ENCODE measurements around the gene RBMS1.
A peak's percentile ranks its signal among the peaks of the same experiment; 100 is the strongest.

RBMS1 gene

GRCh38 chr2:160492401-160493226 lies 993 bp downstream of the RBMS1 start:
- Histone ChIP-seq H4K20me1 (ENCODE audit: control insufficient read depth, insufficient read depth, low read depth, low read length) (no peaks in the 10 kb centered on the region), H3K4me2 (ENCODE audit: low read length) (peak overlapping the region; percentile 70), H3K27me3 (ENCODE audit: control insufficient read depth, low read length) (peaks cover 62% of the 10 kb centered on the region), H3K4me1 (ENCODE audit: control insufficient read depth, low read length) (no peaks in the 10 kb centered on the region), H3K9me3 (ENCODE audit: control insufficient read depth, insufficient read depth, low read length) (no peaks in the 10 kb centered on the region), H3K36me3 (ENCODE audit: control insufficient read depth, low read length) (no peaks in the 10 kb centered on the region), H3K27ac (ENCODE audit: low read depth, low read length) (no peak overlapping the region), H3K79me2 (ENCODE audit: control insufficient read depth, low read length) (no peaks in the 10 kb centered on the region), H3K4me3 (ENCODE audit: low read length) (peak overlapping the region; percentile 55), H3F3A (ENCODE audit: control insufficient read depth, insufficient read depth) (no peaks in the 10 kb centered on the region), H3K9me2 (replicated peaks; ENCODE audit: control insufficient read depth, low read length) (no peaks in the 10 kb centered on the region)
- no peak for TF ChIP-seq CTCF (IDR thresholded peaks at IDR 0.05; ENCODE audit: low read depth, low read length, poor library complexity, severe bottlenecking)
- TF ChIP-seq EZH2phosphoT487 (IDR thresholded peaks at IDR 0.05; ENCODE audit: borderline replicate concordance, low read length): no peak; the same call in 1 of the 2 replicates

GRCh38 chr2:160491911-160492371 lies 1.7 kb downstream of the RBMS1 start:
- no peaks in the 10 kb centered on the region for H3K9me3 ChIP-seq (ENCODE audit: control insufficient read depth, insufficient read depth, low read length)
- peaks cover 61% of the 10 kb centered on the region for H3K27me3 ChIP-seq (ENCODE audit: control insufficient read depth, low read length)
- no peak overlapping the region for H3K4me3 ChIP-seq (ENCODE audit: low read length)
- no peaks in the 10 kb centered on the region for H3K4me1 ChIP-seq (ENCODE audit: control insufficient read depth, low read length)
- H3K4me2 ChIP-seq (ENCODE audit: low read length): no peak overlapping the region
- H3K27ac ChIP-seq (ENCODE audit: low read depth, low read length): no peak overlapping the region
- H3K79me2 ChIP-seq (ENCODE audit: control insufficient read depth, low read length): no peaks in the 10 kb centered on the region
- no peaks in the 10 kb centered on the region for H4K20me1 ChIP-seq (ENCODE audit: control insufficient read depth, insufficient read depth, low read depth, low read length)
- no peaks in the 10 kb centered on the region for H3F3A ChIP-seq (ENCODE audit: control insufficient read depth, insufficient read depth)
- no peaks in the 10 kb centered on the region for H3K9me2 ChIP-seq (replicated peaks; ENCODE audit: control insufficient read depth, low read length)
- TF ChIP-seq EZH2phosphoT487 (IDR thresholded peaks at IDR 0.05; ENCODE audit: borderline replicate concordance, low read length) (no peak), CTCF (IDR thresholded peaks at IDR 0.05; ENCODE audit: low read depth, low read length, poor library complexity, severe bottlenecking) (no peak)
- no peaks in the 10 kb centered on the region for H3K36me3 ChIP-seq (ENCODE audit: control insufficient read depth, low read length)

- no peaks in the 10 kb centered on the region for H3K9me2 ChIP-seq (replicated peaks; ENCODE audit: control insufficient read depth, low read length)
- no peaks in the 10 kb centered on the region for H3K36me3 ChIP-seq (ENCODE audit: control insufficient read depth, low read length)
- H4K20me1 ChIP-seq (ENCODE audit: control insufficient read depth, insufficient read depth, low read depth, low read length): no peaks in the 10 kb centered on the region
- no peak for TF ChIP-seq EZH2phosphoT487 (IDR thresholded peaks at IDR 0.05; ENCODE audit: borderline replicate concordance, low read length)
- TF ChIP-seq CTCF (IDR thresholded peaks at IDR 0.05; ENCODE audit: low read depth, low read length, poor library complexity, severe bottlenecking): no peak
- no peaks in the 10 kb centered on the region for H3F3A ChIP-seq (ENCODE audit: control insufficient read depth, insufficient read depth)
- H3K4me3 ChIP-seq (ENCODE audit: low read length): no peak overlapping the region
- H3K27me3 ChIP-seq (ENCODE audit: control insufficient read depth, low read length): peaks cover 53% of the 10 kb centered on the region
- no peaks in the 10 kb centered on the region for H3K79me2 ChIP-seq (ENCODE audit: control insufficient read depth, low read length)
- no peak overlapping the region for H3K4me2 ChIP-seq (ENCODE audit: low read length)
- no peaks in the 10 kb centered on the region for H3K4me1 ChIP-seq (ENCODE audit: control insufficient read depth, low read length)
- no peak overlapping the region for H3K27ac ChIP-seq (ENCODE audit: low read depth, low read length)
- H3K9me3 ChIP-seq (ENCODE audit: control insufficient read depth, insufficient read depth, low read length): no peaks in the 10 kb centered on the region
Observed at GRCh38 chr2:160490733-160491685, 2.6 kb downstream of the RBMS1 start.

All from DOHH2 (cell line).